Activated CD4-positive, alpha-beta T cell treated with anti-CD3 and anti-CD28 coated beads for 36 hours (primary cell): Measurements from ENCODE around the gene SPDYE6. TPM values are rescaled to one million over a fixed set of nuclear protein-coding genes. Genes with fewer than 3 reads are reported as not detected.
A peak's percentile ranks its signal among the peaks of the same experiment; 100 is the strongest.
"Not testable (repeated sequence)": the region's sequence is repeated elsewhere in the genome, so short reads cannot be mapped to it uniquely, and the experiment has no call there.

ENCODE experiments used
- ATAC-seq: fragments of 200-7000 bp; cut with Tn5 transposase; one replicate; pipeline ENCODE4 v1.10.0; 2021; ENCODE audit warnings: mild to moderate bottlenecking, moderate library complexity
- CTCF ChIA-PET: fragments of 350-600 bp; sonication (Branson Sonifier 250); formaldehyde crosslinking; loops from one replicate; lab custom pipeline; 2021; ENCODE audit warnings: antibody characterized with exemption; lab: Charles Lee
- POLR2A ChIA-PET: fragments of 350-600 bp; sonication (Branson Sonifier 250); formaldehyde crosslinking; loops from one replicate; lab custom pipeline; 2021; ENCODE audit warnings: antibody characterized with exemption, inconsistent platforms; lab: Charles Lee
- DNase-seq: peaks from one replicate; pipeline ENCODE4 v3.0.0-alpha.2; 2020
- H3K27ac Mint-ChIP-seq: one replicate; pipeline ENCODE4 v1.8.0; 2021; ENCODE audit warnings: mixed read lengths
- H3K27me3 Mint-ChIP-seq: one replicate; pipeline ENCODE4 v1.8.0; 2021; ENCODE audit warnings: mixed read lengths
- H3K36me3 Mint-ChIP-seq: one replicate; pipeline ENCODE4 v1.8.0; 2021; ENCODE audit warnings: low read depth, mixed read lengths
- H3K4me1 Mint-ChIP-seq: one replicate; pipeline ENCODE4 v1.8.0; 2021; ENCODE audit warnings: mixed read lengths
- H3K4me3 Mint-ChIP-seq: one replicate; pipeline ENCODE4 v1.8.0; 2021; ENCODE audit warnings: mild to moderate bottlenecking, moderate library complexity, mixed read lengths
- H3K9me3 Mint-ChIP-seq: one replicate; pipeline ENCODE4 v1.8.0; 2021; ENCODE audit warnings: low read depth, mixed read lengths
- intact Hi-C, 2 experiments: fragments of 100-400 bp; cut with DNase I in 1 of 2; cut with micrococcal nuclease in 1 of 2; formaldehyde crosslinking; loops; one replicate each; pipeline versions ENCODE4 v1.14.2 to v1.15.1; 2022 to 2024; cut with DNase I, micrococcal nuclease
- total RNA-seq, 2 experiments: library from RNA; stranded (reverse); gene quantifications; one replicate each; pipeline ENCODE4 v1.2.3, GENCODE V29; 2021

SPDYE6 gene
- total RNA-seq, 2 experiments from 2014 or later, result not detected

DNA sequence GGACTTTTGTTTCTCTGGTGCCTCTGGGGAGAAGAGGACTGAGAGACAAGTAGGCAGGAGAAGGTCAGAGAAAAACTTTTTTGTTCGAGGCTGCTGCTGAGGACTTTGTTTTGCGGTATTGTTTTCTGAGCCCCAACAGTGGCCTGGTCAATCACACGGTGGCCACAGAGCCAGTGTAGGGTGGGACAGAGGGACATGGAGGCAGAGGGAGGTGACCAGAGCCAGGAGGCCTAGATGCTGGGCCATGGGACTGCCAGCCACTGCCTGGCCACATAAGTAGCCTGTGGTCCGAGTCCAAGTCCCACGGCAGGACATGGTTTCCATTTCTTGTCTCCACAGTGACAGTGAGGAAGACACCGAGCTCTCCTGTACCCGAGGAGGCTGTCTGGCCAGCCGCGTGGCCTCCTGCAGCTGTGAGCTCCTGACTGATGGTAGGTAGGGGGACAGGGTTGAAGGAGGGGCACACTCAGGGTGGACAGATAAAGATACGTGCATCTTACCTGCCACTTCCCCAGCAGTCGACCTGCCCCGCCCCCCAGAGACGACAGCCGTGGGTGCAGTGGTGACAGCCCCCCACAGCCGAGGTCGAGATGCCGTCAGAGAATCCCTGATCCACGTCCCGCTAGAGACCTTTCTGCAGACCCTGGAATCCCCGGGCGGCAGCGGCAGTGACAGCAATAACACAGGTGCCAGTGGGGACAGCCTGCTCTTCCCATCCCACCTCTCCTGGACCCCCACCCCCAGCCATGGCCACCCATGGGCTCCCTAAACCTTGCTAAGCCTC, 42.1 kb downstream of the SPDYE6 start:
- no peaks in the 10 kb centered on the region for H3K36me3 Mint-ChIP-seq
- intact Hi-C loops, result no loop called here
- H3K9me3 Mint-ChIP-seq, result no peaks in the 10 kb centered on the region
- H3K4me1 Mint-ChIP-seq, result no peaks in the 10 kb centered on the region
- ChIA-PET POLR2A (no interaction called here), CTCF (no interaction called here)
- ATAC-seq (no peak), DNase-seq (no peak)
- no peak overlapping the region for H3K27ac Mint-ChIP-seq
- no peaks in the 10 kb centered on the region for H3K27me3 Mint-ChIP-seq
- no peak overlapping the region for H3K4me3 Mint-ChIP-seq

DNA sequence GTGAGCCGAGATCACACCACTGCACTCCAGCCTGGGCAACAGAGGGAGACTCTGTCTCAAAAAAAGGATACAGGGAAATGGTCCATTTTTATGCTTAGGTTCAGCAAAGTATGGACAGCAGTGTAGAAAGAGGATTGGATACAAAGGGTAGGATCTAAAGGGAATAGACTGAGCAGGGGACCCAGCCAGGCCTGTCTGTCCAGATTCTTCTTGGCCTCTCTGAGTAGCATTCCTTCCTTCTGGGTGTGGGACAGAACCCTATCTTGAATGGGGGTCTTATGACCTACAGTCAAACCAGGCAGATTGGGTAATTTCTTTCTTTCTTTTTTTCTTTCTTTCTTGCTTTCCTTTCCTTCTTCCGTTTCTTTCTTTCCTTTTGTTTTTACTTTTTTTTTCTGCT, 43.9 kb downstream of the SPDYE6 start:
- no peak overlapping the region for H3K27ac Mint-ChIP-seq
- no peaks in the 10 kb centered on the region for H3K27me3 Mint-ChIP-seq
- peaks cover 2% of the 10 kb centered on the region for H3K4me1 Mint-ChIP-seq
- no peaks in the 10 kb centered on the region for H3K36me3 Mint-ChIP-seq
- no peak overlapping the region for H3K4me3 Mint-ChIP-seq
- no peak for ATAC-seq
- no peaks in the 10 kb centered on the region for H3K9me3 Mint-ChIP-seq
- intact Hi-C loops, result no loop called here
- CTCF ChIA-PET, result interaction anchor here (0.6 kb wide), 1 partner anchor 114 kb away, joined by 3 read pairs; no protein-coding TSS in a partner anchor
- POLR2A ChIA-PET, result no interaction called here
- DNase-seq, result no peak

DNA sequence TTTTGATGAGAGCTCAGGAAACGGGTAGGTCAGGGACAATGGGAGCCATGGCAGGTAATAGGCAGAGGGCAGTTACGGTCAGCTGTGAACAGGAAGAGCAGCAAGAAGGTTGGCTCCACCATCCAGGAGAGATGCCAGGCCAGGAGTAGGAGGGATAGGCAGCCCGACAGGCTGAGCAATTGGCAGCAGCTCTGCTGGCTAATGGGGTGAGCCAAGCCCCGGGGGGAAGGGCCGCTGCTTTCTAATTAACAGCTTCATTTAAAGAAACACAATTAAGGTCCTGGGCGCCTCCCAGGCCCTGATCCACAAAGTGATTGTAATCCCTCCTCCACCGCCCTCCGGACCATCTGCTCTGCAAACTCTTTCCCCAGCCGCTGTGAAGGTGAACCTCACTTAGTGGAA, 45.8 kb downstream of the SPDYE6 start:
- Mint-ChIP-seq H3K4me1 (peaks cover 12% of the 10 kb centered on the region), H3K4me3 (no peak overlapping the region), H3K36me3 (no peaks in the 10 kb centered on the region), H3K9me3 (no peaks in the 10 kb centered on the region), H3K27ac (no peak overlapping the region), H3K27me3 (no peaks in the 10 kb centered on the region)
- CTCF ChIA-PET, result interaction anchor here (0.6 to 1.2 kb wide), 2 partner anchors 9 to 255 kb away, joined by 3 read pairs; no protein-coding TSS in a partner anchor
- DNase-seq (no peak), ATAC-seq (no peak)
- POLR2A ChIA-PET, result no interaction called here
- intact Hi-C loops, result no loop called here

- Mint-ChIP-seq H3K4me3 (peak overlapping the region; percentile 2), H3K27me3 (no peaks in the 10 kb centered on the region), H3K27ac (peak overlapping the region; percentile 63), H3K4me1 (peaks cover 12% of the 10 kb centered on the region), H3K36me3 (no peaks in the 10 kb centered on the region), H3K9me3 (no peaks in the 10 kb centered on the region)
- intact Hi-C loops, result no loop called here
- ChIA-PET POLR2A (interaction anchor here (0.7 kb wide), 1 partner anchor 14 kb away, joined by 4 read pairs; no protein-coding TSS in a partner anchor), CTCF (interaction anchor here (0.5 to 1.3 kb wide), 5 partner anchors 11 to 916 kb away, joined by 3 to 5 read pairs (median 3); no protein-coding TSS in a partner anchor)
- ATAC-seq (peak; percentile 83), DNase-seq (peak; percentile 70)
Measured at GRCh38 chr7:102306916-102307677, 49.1 kb downstream of the SPDYE6 start.

DNA sequence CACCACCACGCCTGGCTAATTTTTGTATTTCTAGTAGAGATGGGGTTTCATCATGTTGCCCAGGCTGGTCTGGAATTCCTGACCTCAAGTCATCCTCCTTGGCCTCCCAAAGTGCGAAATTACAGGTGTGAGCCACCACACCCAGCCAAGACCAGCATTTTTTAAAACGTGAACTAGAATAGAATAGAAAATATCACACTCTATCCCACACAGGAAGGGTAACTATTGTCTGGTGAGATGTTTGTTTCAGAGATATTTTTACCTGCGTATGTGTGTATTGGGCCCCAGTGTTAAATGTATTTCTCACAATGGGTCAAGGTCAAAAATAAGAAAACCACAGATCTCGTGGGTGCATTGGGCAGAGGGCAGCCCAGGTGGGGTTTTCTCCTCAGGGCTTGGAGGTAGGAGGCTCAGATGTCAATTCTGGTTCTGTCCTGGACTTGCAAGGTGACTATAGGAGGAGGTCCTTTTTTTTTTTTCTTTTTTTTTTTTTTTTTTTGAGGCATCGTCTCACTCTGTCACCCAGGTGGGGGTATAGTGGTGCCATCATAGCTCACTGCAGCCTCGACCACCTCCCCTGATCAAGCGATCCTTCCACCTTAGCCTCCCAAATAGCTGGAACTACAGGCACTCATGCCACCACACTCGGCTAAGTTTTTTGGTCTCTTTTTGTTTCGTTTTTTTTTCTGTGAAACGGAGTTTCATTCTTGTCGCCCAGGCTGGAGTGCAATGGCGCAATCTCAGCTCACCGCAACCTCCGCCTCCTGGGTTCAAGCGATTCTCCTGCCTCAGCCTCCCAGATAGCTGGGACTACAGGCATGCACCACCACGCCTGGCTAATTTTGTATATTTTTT, 50.6 kb downstream of the SPDYE6 start:
- H3K27ac Mint-ChIP-seq, result no peak overlapping the region
- CTCF ChIA-PET, result interaction anchor here (1.1 kb wide), 1 partner anchor 10 kb away, joined by 3 read pairs; no protein-coding TSS in a partner anchor
- H3K4me3 Mint-ChIP-seq, result no peak overlapping the region
- no peaks in the 10 kb centered on the region for H3K27me3 Mint-ChIP-seq
- intact Hi-C loops, result no loop called here
- DNase-seq, result no peak
- H3K36me3 Mint-ChIP-seq, result no peaks in the 10 kb centered on the region
- H3K9me3 Mint-ChIP-seq, result no peaks in the 10 kb centered on the region
- peaks cover 12% of the 10 kb centered on the region for H3K4me1 Mint-ChIP-seq
- no peak for ATAC-seq
- POLR2A ChIA-PET, result no interaction called here

- no peak overlapping the region for H3K27ac Mint-ChIP-seq
- ChIA-PET CTCF (no interaction called here), POLR2A (no interaction called here)
- no peaks in the 10 kb centered on the region for H3K36me3 Mint-ChIP-seq
- no peaks in the 10 kb centered on the region for H3K9me3 Mint-ChIP-seq
- H3K4me3 Mint-ChIP-seq, result no peak overlapping the region
- H3K27me3 Mint-ChIP-seq, result peaks cover 2% of the 10 kb centered on the region
- peaks cover 12% of the 10 kb centered on the region for H3K4me1 Mint-ChIP-seq
- no peak for DNase-seq
- intact Hi-C loops, result no loop called here
- ATAC-seq, result no peak
Measured at GRCh38 chr7:102304668-102305067, 51.6 kb downstream of the SPDYE6 start.

DNA sequence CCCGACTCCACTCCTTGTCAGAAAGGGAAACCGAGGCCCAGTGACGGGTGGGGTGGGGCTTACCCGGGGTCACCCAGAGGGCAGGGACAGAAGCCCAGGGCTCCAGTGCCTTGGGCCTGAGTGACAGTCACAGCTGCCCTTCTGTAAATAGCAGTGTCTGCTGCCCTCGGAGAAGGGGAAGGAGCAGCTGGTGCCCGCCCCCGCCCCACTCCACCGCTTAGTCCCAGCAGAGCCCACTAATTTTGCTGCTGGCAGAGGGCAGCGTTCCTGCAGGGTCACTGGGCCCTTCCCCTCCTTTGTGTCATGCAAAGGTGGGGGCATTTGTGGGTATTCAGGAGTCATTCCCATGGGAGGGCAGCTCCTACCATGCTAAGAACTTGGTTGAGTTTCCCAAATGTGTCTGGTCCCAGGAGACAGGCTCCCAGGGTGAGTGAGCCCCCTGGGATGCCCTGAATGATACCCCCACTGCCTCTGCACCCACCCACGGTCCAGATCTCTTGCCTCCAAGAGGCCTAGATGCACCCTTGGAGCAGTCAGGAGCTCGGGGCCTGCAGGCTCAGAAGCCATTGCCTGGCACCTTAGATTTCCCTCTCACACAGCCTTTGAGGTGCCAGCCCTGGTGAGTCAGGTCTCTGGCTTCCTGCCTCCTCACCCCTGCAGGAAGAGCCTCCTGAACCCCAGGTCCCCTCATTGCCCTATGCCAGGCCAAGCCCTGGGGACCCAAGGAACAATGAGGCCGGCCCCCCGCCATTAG, 52.4 kb downstream of the SPDYE6 start:
- H3K36me3 Mint-ChIP-seq, result no peaks in the 10 kb centered on the region
- peaks cover 12% of the 10 kb centered on the region for H3K4me1 Mint-ChIP-seq
- no peak overlapping the region for H3K27ac Mint-ChIP-seq
- ATAC-seq (no peak), DNase-seq (no peak)
- intact Hi-C loops, result no loop called here
- H3K27me3 Mint-ChIP-seq, result peaks cover 2% of the 10 kb centered on the region
- ChIA-PET POLR2A (no interaction called here), CTCF (no interaction called here)
- H3K4me3 Mint-ChIP-seq, result no peak overlapping the region
- no peaks in the 10 kb centered on the region for H3K9me3 Mint-ChIP-seq

GRCh38 chr7:102302025-102302424, 54.2 kb downstream of the SPDYE6 start:
- no peak overlapping the region for H3K27ac Mint-ChIP-seq
- CTCF ChIA-PET, result no interaction called here
- H3K36me3 Mint-ChIP-seq, result no peaks in the 10 kb centered on the region
- peaks cover 2% of the 10 kb centered on the region for H3K27me3 Mint-ChIP-seq
- no peaks in the 10 kb centered on the region for H3K9me3 Mint-ChIP-seq
- H3K4me1 Mint-ChIP-seq, result peaks cover 7% of the 10 kb centered on the region
- ATAC-seq, result no peak
- intact Hi-C loops, result no loop called here
- POLR2A ChIA-PET, result no interaction called here
- H3K4me3 Mint-ChIP-seq, result no peak overlapping the region
- no peak for DNase-seq

GRCh38 chr7:102301367-102301766, 54.9 kb downstream of the SPDYE6 start:
- CTCF ChIA-PET, result interaction anchor here (0.6 to 0.8 kb wide), 2 partner anchors 20 to 105 kb away, joined by 3 to 4 read pairs; no protein-coding TSS in a partner anchor

GRCh38 chr7:102300643-102301221, 55.5 kb downstream of the SPDYE6 start:
- no peak for DNase-seq
- Mint-ChIP-seq H3K4me1 (no peaks in the 10 kb centered on the region), H3K4me3 (no peak overlapping the region), H3K9me3 (no peaks in the 10 kb centered on the region), H3K36me3 (no peaks in the 10 kb centered on the region), H3K27me3 (peaks cover 2% of the 10 kb centered on the region), H3K27ac (no peak overlapping the region)
- intact Hi-C loops, result no loop called here
- CTCF ChIA-PET, result interaction anchor here (0.6 to 0.8 kb wide), 2 partner anchors 20 to 105 kb away, joined by 3 to 4 read pairs; no protein-coding TSS in a partner anchor
- POLR2A ChIA-PET, result no interaction called here
- no peak for ATAC-seq

More at GRCh38 chr7:102301367-102301766, 54.9 kb downstream of the SPDYE6 start:
- DNase-seq, intact Hi-C loops, H3K9me3 Mint-ChIP-seq, POLR2A ChIA-PET, ATAC-seq, H3K27me3 Mint-ChIP-seq, H3K27ac Mint-ChIP-seq, H3K4me3 Mint-ChIP-seq, H3K4me1 Mint-ChIP-seq, H3K36me3 Mint-ChIP-seq: not testable (repeated sequence)
